Retinal pigment epithelial cell (primary cell): ENCODE data around the gene CLSTN2.
A peak's percentile ranks its signal among the peaks of the same experiment; 100 is the strongest.

ENCODE experiments used
- DNase-seq: peaks from one replicate; pipeline ENCODE4 v3.0.0-alpha.2; 2010; ENCODE audit warnings: low read depth
- H3K4me3 ChIP-seq: 2 replicates; pipeline ENCODE4 v1.5.1; 2011; ENCODE audit warnings: mild to moderate bottlenecking, low read length, control low read depth, moderate library complexity
- TF ChIP-seq, protein P1 (sequence below): conservative IDR thresholded peaks from 2 replicates; pipeline ENCODE4 v1.5.1; 2011; ENCODE audit warnings: low read depth, low read length, control low read depth, inconsistent platforms

The CLSTN2 gene

DNA sequence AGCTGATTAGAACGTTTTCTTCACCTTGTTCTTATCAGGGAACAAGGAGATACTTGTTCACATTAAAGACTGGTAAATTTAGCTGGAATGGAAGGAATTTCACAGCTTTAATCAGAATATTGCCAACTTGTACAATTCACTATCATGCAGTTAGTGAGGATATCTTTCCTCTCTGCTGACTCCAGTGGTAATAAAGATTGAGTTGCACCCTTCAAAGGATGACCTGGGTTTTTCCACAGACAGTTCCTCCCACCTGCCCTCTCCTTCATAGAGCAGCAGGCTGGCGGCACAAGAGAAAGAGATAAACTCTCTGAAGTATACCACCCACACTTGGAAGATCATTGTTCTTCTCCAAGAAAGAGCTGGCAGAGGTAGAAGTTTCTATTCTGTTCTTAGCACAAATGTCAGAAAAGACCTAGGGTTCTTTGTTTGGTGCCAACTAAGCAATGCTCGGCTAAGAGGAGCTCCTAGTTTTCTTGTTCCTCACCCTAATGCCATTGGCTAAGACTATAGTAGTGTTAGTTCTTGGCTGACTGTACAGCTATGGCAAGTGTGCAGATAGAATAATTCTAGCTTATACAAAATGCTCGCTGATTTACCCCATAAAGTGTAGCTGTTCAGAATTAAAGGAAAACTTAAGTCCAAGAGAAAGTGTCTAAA, 169.1 kb downstream of the CLSTN2 start:
- H3K4me3 ChIP-seq = no peak overlapping the region
- no peak for DNase-seq
- TF ChIP-seq, protein P1, sequence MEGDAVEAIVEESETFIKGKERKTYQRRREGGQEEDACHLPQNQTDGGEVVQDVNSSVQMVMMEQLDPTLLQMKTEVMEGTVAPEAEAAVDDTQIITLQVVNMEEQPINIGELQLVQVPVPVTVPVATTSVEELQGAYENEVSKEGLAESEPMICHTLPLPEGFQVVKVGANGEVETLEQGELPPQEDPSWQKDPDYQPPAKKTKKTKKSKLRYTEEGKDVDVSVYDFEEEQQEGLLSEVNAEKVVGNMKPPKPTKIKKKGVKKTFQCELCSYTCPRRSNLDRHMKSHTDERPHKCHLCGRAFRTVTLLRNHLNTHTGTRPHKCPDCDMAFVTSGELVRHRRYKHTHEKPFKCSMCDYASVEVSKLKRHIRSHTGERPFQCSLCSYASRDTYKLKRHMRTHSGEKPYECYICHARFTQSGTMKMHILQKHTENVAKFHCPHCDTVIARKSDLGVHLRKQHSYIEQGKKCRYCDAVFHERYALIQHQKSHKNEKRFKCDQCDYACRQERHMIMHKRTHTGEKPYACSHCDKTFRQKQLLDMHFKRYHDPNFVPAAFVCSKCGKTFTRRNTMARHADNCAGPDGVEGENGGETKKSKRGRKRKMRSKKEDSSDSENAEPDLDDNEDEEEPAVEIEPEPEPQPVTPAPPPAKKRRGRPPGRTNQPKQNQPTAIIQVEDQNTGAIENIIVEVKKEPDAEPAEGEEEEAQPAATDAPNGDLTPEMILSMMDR = no peak

DNA sequence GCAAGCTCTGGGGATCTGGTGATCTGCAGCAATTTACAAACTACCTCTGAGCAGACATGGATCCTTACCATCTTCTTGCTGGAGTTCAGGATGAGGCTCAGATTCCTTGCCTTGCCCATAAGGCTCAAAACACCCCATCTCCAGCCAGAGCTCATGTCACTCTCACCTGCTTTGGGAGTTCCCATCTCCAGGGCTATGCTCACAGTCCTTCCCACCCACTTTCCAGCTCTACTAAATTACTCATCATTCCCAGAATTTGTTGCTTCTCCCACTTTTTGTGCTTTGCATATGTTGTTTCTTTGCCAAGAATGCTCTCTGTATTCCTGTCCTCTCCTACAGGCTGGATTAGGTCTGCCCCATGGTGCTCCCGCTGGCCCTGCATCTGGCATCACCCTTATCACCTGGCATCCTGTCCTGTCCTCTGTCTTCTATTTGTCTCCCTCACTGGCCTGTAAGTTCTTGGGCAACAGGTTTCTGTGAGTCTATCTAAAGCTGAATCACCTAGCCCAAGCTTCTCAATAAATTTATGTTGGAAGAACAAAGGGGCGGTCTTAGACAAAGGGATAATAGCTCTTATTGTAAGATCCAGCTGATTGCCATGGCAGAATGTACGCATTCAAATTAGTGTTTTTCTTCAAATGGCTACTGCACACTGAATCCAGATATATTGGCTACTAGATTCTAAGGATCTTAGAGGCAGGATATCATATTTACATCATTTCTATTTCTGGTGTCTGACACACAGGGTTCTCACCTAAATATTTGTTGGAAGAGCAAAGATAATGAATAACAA, 179.2 kb downstream of the CLSTN2 start:
- no peak for DNase-seq
- no peak overlapping the region for H3K4me3 ChIP-seq
- TF ChIP-seq, protein P1 = no peak

DNA sequence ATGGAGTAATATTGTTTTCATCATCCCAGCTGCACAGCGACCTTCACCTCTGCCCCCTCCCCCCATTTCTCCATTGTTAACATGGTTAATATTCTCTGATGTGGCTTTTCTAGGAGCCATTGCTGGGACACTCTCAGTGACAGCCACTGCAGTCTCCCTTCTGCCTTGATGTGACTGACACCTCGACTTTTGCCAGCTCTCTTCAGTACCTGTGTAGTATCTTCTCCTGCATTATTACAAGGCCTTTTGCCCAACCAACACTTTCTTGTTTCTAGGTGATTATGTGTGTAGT, 179.8 kb downstream of the CLSTN2 start:
- no peak overlapping the region for H3K4me3 ChIP-seq
- TF ChIP-seq, protein P1 = no peak
- DNase-seq = no peak

DNA sequence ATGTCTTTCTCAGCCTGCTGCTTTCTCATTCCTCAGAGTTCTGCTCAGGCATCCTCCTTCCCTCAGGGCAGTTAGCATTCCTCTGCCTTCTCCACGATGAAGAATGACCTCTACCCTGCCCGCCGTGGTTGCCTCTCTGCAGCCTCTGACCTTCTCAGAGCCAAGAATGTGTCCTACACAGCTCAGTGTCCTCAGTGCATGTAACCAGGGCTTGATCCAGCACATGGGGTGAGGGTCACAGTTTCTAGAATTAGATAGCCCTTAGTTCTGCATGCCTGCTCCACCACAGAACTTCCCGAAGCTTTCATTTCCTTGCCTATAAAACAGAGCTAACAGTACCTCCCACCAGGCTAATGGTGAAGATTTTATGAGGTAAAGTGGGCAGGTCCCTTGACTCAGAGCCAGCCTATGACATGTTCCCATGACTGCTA, 182.1 kb downstream of the CLSTN2 start:
- no peak for DNase-seq
- TF ChIP-seq, protein P1 = no peak
- H3K4me3 ChIP-seq = no peak overlapping the region

DNA sequence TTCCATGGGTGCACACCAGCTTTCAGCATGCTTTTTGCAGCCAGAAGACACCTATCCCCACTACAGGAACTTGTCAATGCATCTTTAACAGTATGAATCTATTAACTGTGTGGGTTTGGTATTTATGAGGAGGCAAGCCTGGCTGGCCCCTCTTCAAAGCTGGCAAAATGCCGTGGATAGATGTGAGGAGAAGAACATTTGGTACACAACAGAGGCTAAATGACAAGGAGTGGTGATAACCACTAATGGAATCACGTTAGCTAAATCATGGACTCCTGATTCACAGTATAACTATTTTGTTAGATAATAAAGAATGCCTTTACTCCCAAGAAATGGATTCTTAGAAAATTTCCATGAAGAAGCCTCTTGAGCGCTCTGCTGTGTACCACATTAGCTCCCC, 187.2 kb downstream of the CLSTN2 start:
- no peak overlapping the region for H3K4me3 ChIP-seq
- no peak for DNase-seq
- TF ChIP-seq, protein P1 = no peak

DNA sequence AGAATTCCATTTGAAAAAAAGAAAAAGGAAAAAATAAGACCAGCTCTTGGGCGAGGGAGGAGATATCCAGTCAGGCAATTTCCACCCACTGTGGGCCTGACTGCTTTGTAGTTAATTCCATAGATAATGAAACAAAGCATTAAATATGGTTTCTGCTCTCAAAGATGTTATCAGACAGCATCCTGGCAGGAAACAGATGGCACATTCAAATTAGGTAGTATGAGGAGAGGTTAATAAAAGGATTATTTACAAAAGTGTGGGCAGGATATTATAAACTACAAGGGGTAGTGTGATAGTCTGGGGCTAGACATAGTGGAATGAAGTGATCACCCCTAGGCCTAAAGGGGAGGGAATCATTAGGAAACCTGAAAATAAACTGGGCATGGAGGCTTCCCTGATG, 193.2 kb downstream of the CLSTN2 start:
- no peak for DNase-seq
- no peak overlapping the region for H3K4me3 ChIP-seq
- TF ChIP-seq, protein P1 = no peak

DNA sequence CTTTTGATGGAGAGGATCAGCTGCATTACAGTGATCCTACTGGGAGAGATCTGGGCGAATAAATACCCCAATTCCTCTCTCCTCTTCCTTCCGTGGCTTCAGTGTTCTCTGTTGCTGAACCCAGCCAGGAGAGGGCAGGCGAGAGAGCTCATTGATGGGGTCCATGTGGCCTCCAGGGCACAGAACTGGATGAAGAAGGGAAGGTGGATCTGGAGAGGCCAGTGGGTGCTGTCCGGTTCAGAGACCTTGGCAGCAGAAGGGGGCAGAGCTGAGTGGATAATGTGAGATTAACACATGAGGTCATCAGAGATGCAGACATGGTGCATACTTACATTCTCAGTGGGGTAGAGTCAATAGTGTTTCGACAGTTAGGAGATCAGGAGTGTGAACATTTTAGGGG, 193.6 kb downstream of the CLSTN2 start:
- TF ChIP-seq, protein P1 = peak; percentile 61
- DNase-seq = no peak
- H3K4me3 ChIP-seq = no peak overlapping the region
